Fibroblast of villous mesenchyme (primary cell): ENCODE measurements around the gene CTDSP1. TPM values are rescaled to one million over a fixed set of nuclear protein-coding genes. Genes with fewer than 3 reads are reported as not detected.

Experiments used
- DNase-seq: peaks from one replicate; pipeline ENCODE4 v3.0.0-alpha.2; 2010; ENCODE audit warnings: low read depth
- H3K4me3 ChIP-seq: 2 replicates; pipeline ENCODE4 v1.5.1; 2011; ENCODE audit warnings: low read depth, mild to moderate bottlenecking, low read length
- total RNA-seq: library from RNA; depleted of rRNA; stranded (reverse); fragments of >200 nt; gene quantifications from 2 replicates; pipeline ENCODE4 v1.2.3, GENCODE V29; 2012
- TF ChIP-seq, protein P1 (sequence below): IDR thresholded peaks from 2 replicates; pipeline ENCODE4 v1.5.1; 2012; ENCODE audit warnings: low read depth, mild to moderate bottlenecking, low read length; ENCODE audit not compliant: insufficient read depth

CTDSP1 gene
- total RNA-seq, 1 donor = 66.9 TPM

DNA sequence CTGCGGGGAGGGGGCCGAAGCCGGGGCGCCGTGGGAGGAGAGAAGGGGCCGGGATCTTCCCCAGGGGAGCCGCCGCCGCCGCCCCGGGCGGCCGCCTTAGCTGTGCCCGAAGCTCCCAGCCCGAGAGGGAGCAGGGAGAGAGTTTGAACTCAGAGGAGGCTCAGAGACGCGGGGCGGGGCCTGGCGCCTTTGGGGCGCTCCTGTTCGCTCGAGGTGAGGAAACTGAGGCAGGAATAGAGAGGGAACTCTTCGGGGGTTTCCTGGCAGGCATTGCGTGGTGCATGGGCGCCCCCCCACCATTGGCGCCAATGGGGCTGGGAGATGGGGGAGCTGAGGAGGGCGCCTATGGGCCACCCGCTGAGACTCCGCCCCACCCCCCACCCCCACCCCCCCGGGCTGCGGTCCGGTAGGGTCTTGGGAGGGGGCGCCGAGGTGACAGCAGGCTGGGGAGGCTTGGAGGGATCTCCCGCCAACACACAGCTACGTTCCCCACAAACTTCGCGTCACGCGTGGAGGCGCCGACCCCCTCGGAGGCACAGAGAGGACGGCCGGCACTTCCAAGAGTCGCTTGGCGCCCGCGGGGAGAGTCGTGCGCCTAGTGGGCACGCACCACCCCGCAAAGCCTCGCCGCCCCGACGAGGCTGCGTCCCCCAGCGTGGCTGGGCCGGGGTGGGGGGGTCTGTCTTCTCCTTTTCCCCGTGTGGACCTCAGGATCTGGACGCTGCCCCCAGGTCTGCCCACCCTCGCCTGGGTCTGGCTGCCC, 680 bp downstream of the CTDSP1 start:
- peak overlapping the region; percentile 75 for H3K4me3 ChIP-seq
- TF ChIP-seq, protein P1, sequence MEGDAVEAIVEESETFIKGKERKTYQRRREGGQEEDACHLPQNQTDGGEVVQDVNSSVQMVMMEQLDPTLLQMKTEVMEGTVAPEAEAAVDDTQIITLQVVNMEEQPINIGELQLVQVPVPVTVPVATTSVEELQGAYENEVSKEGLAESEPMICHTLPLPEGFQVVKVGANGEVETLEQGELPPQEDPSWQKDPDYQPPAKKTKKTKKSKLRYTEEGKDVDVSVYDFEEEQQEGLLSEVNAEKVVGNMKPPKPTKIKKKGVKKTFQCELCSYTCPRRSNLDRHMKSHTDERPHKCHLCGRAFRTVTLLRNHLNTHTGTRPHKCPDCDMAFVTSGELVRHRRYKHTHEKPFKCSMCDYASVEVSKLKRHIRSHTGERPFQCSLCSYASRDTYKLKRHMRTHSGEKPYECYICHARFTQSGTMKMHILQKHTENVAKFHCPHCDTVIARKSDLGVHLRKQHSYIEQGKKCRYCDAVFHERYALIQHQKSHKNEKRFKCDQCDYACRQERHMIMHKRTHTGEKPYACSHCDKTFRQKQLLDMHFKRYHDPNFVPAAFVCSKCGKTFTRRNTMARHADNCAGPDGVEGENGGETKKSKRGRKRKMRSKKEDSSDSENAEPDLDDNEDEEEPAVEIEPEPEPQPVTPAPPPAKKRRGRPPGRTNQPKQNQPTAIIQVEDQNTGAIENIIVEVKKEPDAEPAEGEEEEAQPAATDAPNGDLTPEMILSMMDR = no peak
- DNase-seq = peak; percentile 27

DNA sequence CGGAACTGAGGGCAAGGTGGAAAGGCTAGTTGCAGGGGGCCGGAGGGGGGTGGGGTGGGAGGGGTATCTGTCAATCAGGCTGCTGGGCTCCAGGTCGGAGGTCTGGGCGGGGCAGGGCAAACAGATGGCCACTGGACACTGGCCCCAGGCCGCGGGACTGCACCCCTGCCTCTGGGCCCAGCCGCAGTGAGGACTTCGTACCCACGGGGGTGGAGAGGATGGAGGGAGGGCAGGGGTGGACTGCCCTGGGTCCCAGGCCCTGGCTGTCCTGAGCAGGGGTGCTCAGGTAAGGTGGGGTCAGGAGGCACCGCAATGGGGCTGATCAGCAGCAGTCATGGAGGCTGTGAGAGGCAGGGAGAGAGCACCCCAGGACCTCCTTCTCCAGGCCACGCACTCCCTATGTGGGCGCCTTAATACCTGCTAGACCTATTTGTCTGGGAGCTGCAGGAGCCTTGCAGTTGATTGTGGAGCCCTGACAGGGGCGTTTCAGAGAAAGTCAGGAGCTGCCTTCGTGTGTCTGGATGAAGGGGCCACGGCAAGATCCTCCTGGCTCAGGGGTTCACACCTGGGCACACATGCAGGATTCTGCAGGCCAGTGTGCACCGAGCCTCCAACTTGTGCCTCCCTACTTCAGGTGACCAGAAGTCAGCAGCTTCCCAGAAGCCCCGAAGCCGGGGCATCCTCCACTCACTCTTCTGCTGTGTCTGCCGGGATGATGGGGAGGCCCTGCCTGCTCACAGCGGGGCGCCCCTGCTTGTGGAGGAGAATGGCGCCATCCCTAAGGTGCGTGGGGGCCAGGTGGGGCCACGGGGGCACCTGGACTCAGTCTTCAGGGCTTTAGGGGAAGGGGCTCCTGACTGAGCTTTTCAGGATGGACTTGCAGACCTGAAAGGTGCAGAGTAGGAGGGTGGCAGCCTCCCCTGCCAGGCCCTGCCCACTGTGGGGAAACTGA, 1.5 kb downstream of the CTDSP1 start:
- TF ChIP-seq, protein P1 = no peak
- no peak for DNase-seq
- peak overlapping the region; percentile 75 for H3K4me3 ChIP-seq

DNA sequence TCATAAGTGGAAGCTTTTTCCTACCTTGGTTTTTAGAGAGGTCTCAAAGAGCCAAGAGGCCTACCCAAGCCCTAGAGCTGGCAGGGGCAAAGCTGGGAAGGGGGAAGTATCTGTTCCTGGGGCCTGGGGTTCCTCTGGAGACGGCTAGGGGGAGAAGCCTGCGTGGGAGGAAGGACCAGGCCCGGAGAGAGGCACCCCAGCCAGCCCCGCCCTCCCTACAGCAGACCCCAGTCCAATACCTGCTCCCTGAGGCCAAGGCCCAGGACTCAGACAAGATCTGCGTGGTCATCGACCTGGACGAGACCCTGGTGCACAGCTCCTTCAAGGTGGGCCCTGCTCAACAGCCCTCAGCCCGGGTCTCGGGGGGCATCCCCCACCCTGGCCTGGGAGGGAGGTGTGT, 2.2 kb downstream of the CTDSP1 start:
- no peak for DNase-seq
- peak overlapping the region; percentile 75 for H3K4me3 ChIP-seq
- TF ChIP-seq, protein P1 = no peak

DNA sequence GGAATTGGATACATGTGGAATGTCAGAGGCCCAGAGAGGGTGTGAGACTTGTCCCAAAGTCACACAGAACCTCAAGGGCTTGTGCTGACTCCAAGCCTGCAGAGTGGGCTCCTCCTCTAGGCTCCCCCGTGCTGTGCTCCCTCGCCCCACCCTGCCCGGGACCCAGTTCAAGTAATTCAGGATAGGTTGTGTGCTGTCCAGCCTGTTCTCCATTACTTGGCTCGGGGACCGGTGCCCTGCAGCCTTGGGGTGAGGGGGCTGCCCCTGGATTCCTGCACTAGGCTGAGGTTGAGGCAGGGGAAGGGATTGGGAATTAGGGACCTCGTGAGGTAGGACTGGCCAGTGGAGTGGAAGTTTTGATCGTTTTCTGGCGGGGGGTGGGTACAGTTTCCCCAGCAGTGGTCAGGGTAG, 2.8 kb downstream of the CTDSP1 start:
- TF ChIP-seq, protein P1 = no peak
- no peak for DNase-seq
- H3K4me3 ChIP-seq = no peak overlapping the region

DNA sequence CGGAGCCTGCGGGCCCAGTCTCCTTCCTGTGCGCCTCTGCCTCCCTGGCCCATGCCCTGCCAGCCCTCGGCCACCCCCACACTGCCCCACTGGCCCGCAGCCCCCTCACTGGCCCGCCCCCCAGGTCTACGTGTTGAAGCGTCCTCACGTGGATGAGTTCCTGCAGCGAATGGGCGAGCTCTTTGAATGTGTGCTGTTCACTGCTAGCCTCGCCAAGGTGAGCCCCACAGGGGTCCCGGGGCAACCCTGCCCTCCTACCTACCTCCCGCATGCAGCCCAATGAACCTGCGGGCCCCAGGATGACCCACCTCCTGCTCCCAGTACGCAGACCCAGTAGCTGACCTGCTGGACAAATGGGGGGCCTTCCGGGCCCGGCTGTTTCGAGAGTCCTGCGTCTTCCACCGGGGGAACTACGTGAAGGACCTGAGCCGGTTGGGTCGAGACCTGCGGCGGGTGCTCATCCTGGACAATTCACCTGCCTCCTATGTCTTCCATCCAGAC, 3.3 kb downstream of the CTDSP1 start:
- H3K4me3 ChIP-seq = no peak overlapping the region
- no peak for DNase-seq

DNA sequence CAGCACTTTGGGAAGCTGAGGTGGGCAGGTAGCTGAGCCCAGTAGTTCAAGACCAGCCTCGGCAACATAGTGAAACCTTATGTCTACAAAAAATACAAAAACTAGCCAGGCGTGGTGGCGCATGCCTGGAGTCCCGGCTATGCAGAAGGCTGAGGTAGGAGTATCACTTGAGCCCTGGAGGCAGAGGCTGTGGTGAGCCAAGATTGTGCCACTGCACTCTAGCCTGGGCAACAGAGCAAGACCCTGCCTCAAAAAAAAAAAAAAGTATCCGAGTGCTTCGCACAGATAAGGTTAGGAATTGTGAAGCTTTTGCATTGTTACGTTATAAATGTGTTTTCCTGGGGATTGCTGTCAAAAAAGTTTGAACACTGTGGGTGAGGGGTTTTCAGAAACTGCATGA, 4.1 kb downstream of the CTDSP1 start:
- H3K4me3 ChIP-seq = no peak overlapping the region
- TF ChIP-seq, protein P1 = no peak
- no peak for DNase-seq

More for the DNA sequence above, 3.3 kb downstream of the CTDSP1 start:
- TF ChIP-seq, protein P1 = no peak
